T-helper 1 cell treated with Interleukin-12 subunit alpha and Interleukin-12 subunit beta and Interleukin-4 antibody, amounts not matched to agents 30 ng/mL and 1 ng/mL, for 36 hours (primary cell): ENCODE data around the gene PREX1. TPM values are rescaled to one million over a fixed set of nuclear protein-coding genes. Genes with fewer than 3 reads are reported as not detected.

Source experiments
- total RNA-seq: library from RNA; stranded (reverse); gene quantifications from 2 replicates; pipeline ENCODE4 v1.2.3, GENCODE V29; 2022

Gene PREX1
- total RNA-seq, 1 donor from 2014 or later, result 119 TPM

Other genes with a start within 250 kb of the PREX1 start
- 25.6 and 29.4 TPM in 2 replicates for gene ARFGEF2, start 93.7 kb upstream of the PREX1 start, total RNA-seq
- gene CSE1L, start 218.3 kb upstream of the PREX1 start, total RNA-seq, result 68.6 and 70.8 TPM in 2 replicates